ENCODE data around the gene SOX15.

The SOX15 gene

DNA sequence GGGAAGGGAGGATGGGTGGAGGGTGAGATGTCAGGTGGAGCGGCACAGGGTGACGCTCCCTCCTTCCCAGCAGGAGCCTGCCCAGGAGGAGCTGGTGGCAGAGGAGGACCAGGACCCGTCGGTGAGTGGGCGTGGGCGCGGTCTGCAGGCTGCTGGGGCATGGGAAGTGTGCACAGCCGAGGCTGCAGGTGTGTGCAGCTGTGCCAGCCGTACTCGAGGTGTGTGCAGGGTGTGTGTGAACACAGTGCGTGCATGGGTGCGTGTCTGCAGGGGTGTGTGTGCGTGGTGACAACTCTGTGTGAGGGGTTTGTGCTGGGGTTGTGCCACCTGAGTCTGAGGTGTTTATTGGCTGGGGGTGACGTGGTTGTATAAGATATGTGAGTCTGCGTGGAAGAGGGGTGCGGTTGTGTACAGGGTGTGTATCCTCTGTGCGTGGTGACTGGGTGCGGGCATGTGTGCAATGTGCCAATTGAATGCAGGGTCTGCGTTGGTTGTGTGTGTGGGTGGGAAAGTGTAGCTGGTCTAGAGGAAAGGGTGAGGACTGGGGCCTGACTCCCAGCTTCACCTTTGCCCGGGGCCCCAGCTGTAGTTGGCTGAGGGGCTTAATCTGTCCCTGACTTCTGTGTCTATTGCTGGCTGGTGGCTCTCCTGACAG, 40.4 kb downstream of the SOX15 start:
- no peaks in the 10 kb centered on the region for H3K27me3 ChIP-seq (ENCODE audit: control insufficient read depth in 1 of 2, insufficient read depth in 2 of 2, low read length in 2 of 2)
- H3K9ac ChIP-seq (ENCODE audit: low read length), result peak overlapping the region; percentile 83
- peaks cover 9% of the 10 kb centered on the region for H3K4me1 ChIP-seq (ENCODE audit: insufficient read depth, low read length)
- peak overlapping the region; percentile 43 to 87 for H3K4me3 ChIP-seq (ENCODE audit: low read depth in 1 of 2, low read length in 2 of 2)
- peaks cover 20% of the 10 kb centered on the region for H3K36me3 ChIP-seq (ENCODE audit: insufficient read depth, low read length)
- peak overlapping the region; percentile 97 for H3K27ac ChIP-seq (ENCODE audit: low read depth, low read length)
- H3K9me3 ChIP-seq (ENCODE audit: low read length), result no peaks in the 10 kb centered on the region

DNA sequence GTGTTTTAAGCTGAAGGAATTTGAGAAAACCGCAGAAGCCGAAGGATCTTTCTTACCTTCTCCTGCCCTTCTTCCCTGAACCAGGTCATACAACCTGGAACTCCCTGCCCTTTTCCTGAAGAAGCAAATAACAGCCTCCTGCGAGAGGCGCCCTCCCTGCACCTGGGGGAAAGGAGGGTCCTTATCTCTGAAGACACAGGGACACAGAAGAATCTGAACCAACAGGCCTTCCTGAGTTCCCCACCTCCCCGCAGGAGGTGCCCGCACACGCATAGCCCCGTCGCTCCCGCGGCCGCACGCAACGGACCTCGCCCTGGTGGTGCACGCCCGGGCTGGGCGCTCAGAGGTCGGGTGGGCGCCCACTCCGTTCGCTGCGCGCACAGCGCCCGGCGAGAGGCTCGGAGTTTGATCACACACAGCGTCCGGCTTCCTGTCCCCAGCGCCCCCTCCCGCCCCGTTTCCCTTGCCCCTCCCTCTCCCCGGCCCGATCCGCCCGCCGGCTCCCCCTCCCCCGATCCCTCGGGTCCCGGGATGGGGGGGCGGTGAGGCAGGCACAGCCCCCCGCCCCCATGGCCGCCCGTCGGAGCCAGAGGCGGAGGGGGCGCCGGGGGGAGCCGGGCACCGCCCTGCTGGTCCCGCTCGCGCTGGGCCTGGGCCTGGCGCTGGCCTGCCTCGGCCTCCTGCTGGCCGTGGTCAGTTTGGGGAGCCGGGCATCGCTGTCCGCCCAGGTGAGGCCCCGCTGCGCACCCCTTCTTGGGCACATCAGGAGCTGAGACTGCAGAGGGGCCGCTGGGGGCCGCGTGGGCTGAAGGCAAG, 41.1 kb downstream of the SOX15 start, which contains the start of gene TNFSF12:
Gene TNFSF12, plus strand, starts transcription at position 474 of the 816 bp plus-strand sequence. Its CDS starts 96 bp downstream, at position 570.
- H3K9ac ChIP-seq (ENCODE audit: low read length), result peak within 1 kb of the TSS; percentile 83
- H3K9me3 ChIP-seq (ENCODE audit: low read length), result no peaks in the 10 kb centered on the region
- H3K4me1 ChIP-seq (ENCODE audit: insufficient read depth, low read length), result peaks cover 9% of the 10 kb centered on the region
- peak within 1 kb of the TSS; percentile 97 for H3K27ac ChIP-seq (ENCODE audit: low read depth, low read length)
- H3K36me3 ChIP-seq (ENCODE audit: insufficient read depth, low read length), result peaks cover 17% of the 10 kb centered on the region
- H3K27me3 ChIP-seq (ENCODE audit: control insufficient read depth in 1 of 2, insufficient read depth in 2 of 2, low read length in 2 of 2), result no peaks in the 10 kb centered on the region
- H3K4me3 ChIP-seq (ENCODE audit: low read depth in 1 of 2, low read length in 2 of 2), result peak within 1 kb of the TSS; percentile 43 to 87

DNA sequence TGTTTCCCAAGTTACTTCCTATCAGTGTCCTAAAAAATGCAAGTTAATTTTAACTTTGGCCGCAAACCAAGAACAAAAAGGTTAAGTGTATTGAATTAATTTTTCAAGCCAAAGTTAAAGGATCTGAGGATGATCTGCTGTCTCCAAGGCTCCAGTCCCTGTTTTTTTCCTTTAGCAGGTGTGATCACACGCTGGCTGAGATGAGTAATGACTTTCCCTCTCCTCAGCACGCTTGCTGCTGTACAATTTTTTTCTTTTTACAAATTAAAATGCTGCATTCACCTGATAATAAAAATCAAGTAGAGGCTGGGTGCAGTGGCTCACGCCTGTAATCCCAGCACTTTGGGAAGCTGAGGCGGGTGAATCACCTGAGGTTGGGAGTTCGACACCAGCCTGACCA, 45.0 kb downstream of the SOX15 start:
- Histone ChIP-seq H3K27me3 (ENCODE audit: control insufficient read depth in 1 of 2, insufficient read depth in 2 of 2, low read length in 2 of 2) (no peaks in the 10 kb centered on the region), H3K27ac (ENCODE audit: low read depth, low read length) (no peak overlapping the region), H3K36me3 (ENCODE audit: insufficient read depth, low read length) (no peaks in the 10 kb centered on the region), H3K4me1 (ENCODE audit: insufficient read depth, low read length) (peaks cover 4% of the 10 kb centered on the region), H3K9me3 (ENCODE audit: low read length) (no peaks in the 10 kb centered on the region), H3K4me3 (ENCODE audit: low read depth in 1 of 2, low read length in 2 of 2) (no peak overlapping the region), H3K9ac (ENCODE audit: low read length) (no peak overlapping the region)

DNA sequence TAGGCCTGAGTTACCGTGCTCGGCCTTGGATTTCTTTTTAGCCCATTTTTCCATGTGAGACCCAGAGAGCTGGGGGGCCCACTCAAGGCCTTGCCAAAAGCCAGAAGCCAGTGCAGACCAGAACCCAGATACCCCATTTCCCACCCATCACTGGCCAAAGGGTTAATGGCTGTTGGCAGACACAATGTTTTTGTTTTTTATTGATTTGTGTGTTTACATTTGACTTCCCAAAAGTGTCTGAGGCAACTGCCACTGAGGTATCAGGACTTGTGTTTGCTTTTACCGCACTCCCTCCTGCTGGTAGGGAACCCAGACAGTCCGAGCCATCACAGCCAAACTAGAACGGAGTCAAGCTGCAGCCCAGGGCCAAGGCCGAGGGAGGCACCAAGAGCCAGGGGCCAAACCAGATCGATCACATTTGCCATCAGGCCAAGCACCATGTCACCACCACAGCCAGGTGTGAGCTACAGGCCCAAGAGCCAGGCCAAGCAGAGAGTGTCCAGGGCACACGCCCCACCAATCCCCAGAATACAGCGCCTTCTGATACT, 48.7 kb downstream of the SOX15 start:
- H3K4me3 ChIP-seq (ENCODE audit: low read depth in 1 of 2, low read length in 2 of 2), result no peak overlapping the region
- no peaks in the 10 kb centered on the region for H3K27me3 ChIP-seq (ENCODE audit: control insufficient read depth in 1 of 2, insufficient read depth in 2 of 2, low read length in 2 of 2)
- H3K9me3 ChIP-seq (ENCODE audit: low read length), result no peaks in the 10 kb centered on the region
- H3K36me3 ChIP-seq (ENCODE audit: insufficient read depth, low read length), result no peaks in the 10 kb centered on the region
- no peak overlapping the region for H3K9ac ChIP-seq (ENCODE audit: low read length)
- no peak overlapping the region for H3K27ac ChIP-seq (ENCODE audit: low read depth, low read length)
- no peaks in the 10 kb centered on the region for H3K4me1 ChIP-seq (ENCODE audit: insufficient read depth, low read length)

DNA sequence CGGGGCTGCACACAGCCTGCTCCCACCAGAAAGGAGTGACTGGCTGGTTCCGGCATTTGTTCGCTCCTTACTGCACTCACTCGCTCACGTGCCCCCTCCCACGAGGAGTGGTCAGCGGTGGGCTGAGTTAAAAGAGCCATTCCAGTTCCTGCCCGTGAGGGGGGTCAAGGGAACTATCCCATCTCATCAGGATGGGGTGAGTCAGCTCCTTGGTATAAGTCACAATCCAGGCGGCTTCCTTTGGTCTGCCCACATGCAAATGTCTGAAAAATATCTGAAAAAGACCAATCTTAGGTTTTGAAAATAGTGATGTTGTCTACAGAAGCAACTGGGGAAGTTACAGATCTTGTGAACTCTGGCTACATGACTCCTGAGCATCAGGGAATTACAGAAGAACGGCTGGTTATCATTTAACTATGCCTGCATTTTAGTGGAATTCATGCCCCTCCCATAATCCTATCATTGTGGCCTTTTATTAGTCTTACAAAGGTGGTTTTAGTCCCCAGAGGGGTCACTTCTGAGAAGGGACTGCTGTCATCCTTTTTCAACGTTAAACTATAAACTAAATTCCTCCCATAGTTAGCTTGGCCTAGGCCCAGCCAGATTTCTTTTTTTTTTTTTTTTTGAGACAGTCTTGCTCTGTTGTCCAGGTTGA, 50.9 kb downstream of the SOX15 start:
- Histone ChIP-seq H3K9ac (ENCODE audit: low read length) (no peak overlapping the region), H3K4me3 (ENCODE audit: low read depth in 1 of 2, low read length in 2 of 2) (no peak overlapping the region), H3K9me3 (ENCODE audit: low read length) (no peaks in the 10 kb centered on the region), H3K4me1 (ENCODE audit: insufficient read depth, low read length) (no peaks in the 10 kb centered on the region), H3K36me3 (ENCODE audit: insufficient read depth, low read length) (no peaks in the 10 kb centered on the region), H3K27me3 (ENCODE audit: control insufficient read depth in 1 of 2, insufficient read depth in 2 of 2, low read length in 2 of 2) (no peaks in the 10 kb centered on the region), H3K27ac (ENCODE audit: low read depth, low read length) (no peak overlapping the region)

Measured in muscle layer of colon (tissue), 2 donors.